ENCODE data around the gene PCDHGA5. TPM values are rescaled to one million over a fixed set of nuclear protein-coding genes. Genes with fewer than 3 reads are reported as not detected.

The PCDHGA5 gene
- total and polyA plus RNA-seq, 9 donors: 1.6 to 3.8 (median 2.3) TPM

- H3K27me3 ChIP-seq (ENCODE audit: control insufficient read depth, insufficient read depth, low read length): peaks cover 3% of the 10 kb centered on the region
- H3K36me3 ChIP-seq (ENCODE audit: control insufficient read depth, insufficient read depth, low read length): no peaks in the 10 kb centered on the region
- 34% methylated on average over 27 of the region's 29 CpGs for WGBS (ENCODE audit: insufficient coverage)
- H3K27ac ChIP-seq (ENCODE audit: low read length): no peak within 1 kb of the TSS
- peak; percentile 11 for DNase-seq
- no peaks in the 10 kb centered on the region for H3K4me1 ChIP-seq (ENCODE audit: control insufficient read depth, insufficient read depth, low read length)
- H3K9me3 ChIP-seq (replicated peaks; ENCODE audit: control insufficient read depth, low read depth, low read length): peaks cover 45% of the 10 kb centered on the region
- no peak within 1 kb of the TSS for H3K4me3 ChIP-seq (ENCODE audit: low read length)
Measured at GRCh38 chr5:141349917-141350619, 13.9 kb upstream of the PCDHGA5 start, which contains the start of gene PCDHGB1. PCDHGB1 (plus strand) TSS chr5:141350099; CDS start chr5:141350261, 162 bp downstream.

- H3K9me3 ChIP-seq (replicated peaks; ENCODE audit: control insufficient read depth, low read depth, low read length): peaks cover 52% of the 10 kb centered on the region
- peaks cover 3% of the 10 kb centered on the region for H3K27me3 ChIP-seq (ENCODE audit: control insufficient read depth, insufficient read depth, low read length)
- H3K4me1 ChIP-seq (ENCODE audit: control insufficient read depth, insufficient read depth, low read length): no peaks in the 10 kb centered on the region
- DNase-seq: no peak
- WGBS (ENCODE audit: insufficient coverage): 47% methylated on average over 16 of the region's 36 CpGs
- H3K27ac ChIP-seq (ENCODE audit: low read length): no peak overlapping the region
- H3K4me3 ChIP-seq (ENCODE audit: low read length): no peak overlapping the region
- H3K36me3 ChIP-seq (ENCODE audit: control insufficient read depth, insufficient read depth, low read length): no peaks in the 10 kb centered on the region
Measured at GRCh38 chr5:141351591-141351990, 12.4 kb upstream of the PCDHGA5 start.

- Histone ChIP-seq H3K36me3 (ENCODE audit: control insufficient read depth, insufficient read depth, low read length) (no peaks in the 10 kb centered on the region), H3K27me3 (ENCODE audit: control insufficient read depth, insufficient read depth, low read length) (peaks cover 3% of the 10 kb centered on the region), H3K9me3 (replicated peaks; ENCODE audit: control insufficient read depth, low read depth, low read length) (peaks cover 59% of the 10 kb centered on the region), H3K27ac (ENCODE audit: low read length) (no peak within 1 kb of the TSS), H3K4me3 (ENCODE audit: low read length) (no peak within 1 kb of the TSS), H3K4me1 (ENCODE audit: control insufficient read depth, insufficient read depth, low read length) (no peaks in the 10 kb centered on the region)
- DNase-seq: peak; percentile 0
- WGBS (ENCODE audit: insufficient coverage): 16% methylated on average over 29 of the region's 29 CpGs
Measured at GRCh38 chr5:141354900-141355469, 9.0 kb upstream of the PCDHGA5 start, which contains the start of gene PCDHGA4. PCDHGA4 (plus strand) TSS chr5:141355021; CDS start chr5:141355108, 87 bp downstream.

- Histone ChIP-seq H3K27me3 (ENCODE audit: control insufficient read depth, insufficient read depth, low read length) (peaks cover 2% of the 10 kb centered on the region), H3K4me3 (ENCODE audit: low read length) (no peak overlapping the region), H3K27ac (ENCODE audit: low read length) (no peak overlapping the region), H3K36me3 (ENCODE audit: control insufficient read depth, insufficient read depth, low read length) (no peaks in the 10 kb centered on the region), H3K9me3 (replicated peaks; ENCODE audit: control insufficient read depth, low read depth, low read length) (peaks cover 60% of the 10 kb centered on the region), H3K4me1 (ENCODE audit: control insufficient read depth, insufficient read depth, low read length) (no peaks in the 10 kb centered on the region)
- 70% methylated on average over 22 of the region's 24 CpGs for WGBS (ENCODE audit: insufficient coverage)
- no peak for DNase-seq
Measured at GRCh38 chr5:141355641-141356040, 8.3 kb upstream of the PCDHGA5 start.

- no peak for DNase-seq
- H3K9me3 ChIP-seq (replicated peaks; ENCODE audit: control insufficient read depth, low read depth, low read length): peaks cover 61% of the 10 kb centered on the region
- no peaks in the 10 kb centered on the region for H3K4me1 ChIP-seq (ENCODE audit: control insufficient read depth, insufficient read depth, low read length)
- WGBS (ENCODE audit: insufficient coverage): 75% methylated on average over 3 of the region's 5 CpGs
- H3K27me3 ChIP-seq (ENCODE audit: control insufficient read depth, insufficient read depth, low read length): peaks cover 2% of the 10 kb centered on the region
- H3K27ac ChIP-seq (ENCODE audit: low read length): no peak overlapping the region
- H3K36me3 ChIP-seq (ENCODE audit: control insufficient read depth, insufficient read depth, low read length): no peaks in the 10 kb centered on the region
- no peak overlapping the region for H3K4me3 ChIP-seq (ENCODE audit: low read length)
Measured at GRCh38 chr5:141356133-141356532, 7.8 kb upstream of the PCDHGA5 start.

GRCh38 chr5:141356950-141357349 lies 7.0 kb upstream of the PCDHGA5 start:
- no peaks in the 10 kb centered on the region for H3K4me1 ChIP-seq (ENCODE audit: control insufficient read depth, insufficient read depth, low read length)
- peaks cover 61% of the 10 kb centered on the region for H3K9me3 ChIP-seq (replicated peaks; ENCODE audit: control insufficient read depth, low read depth, low read length)
- no peak for DNase-seq
- no peaks in the 10 kb centered on the region for H3K27me3 ChIP-seq (ENCODE audit: control insufficient read depth, insufficient read depth, low read length)
- 67% methylated on average over 19 of the region's 19 CpGs for WGBS (ENCODE audit: insufficient coverage)
- no peak overlapping the region for H3K27ac ChIP-seq (ENCODE audit: low read length)
- H3K4me3 ChIP-seq (ENCODE audit: low read length): no peak overlapping the region
- H3K36me3 ChIP-seq (ENCODE audit: control insufficient read depth, insufficient read depth, low read length): no peaks in the 10 kb centered on the region

- Histone ChIP-seq H3K9me3 (replicated peaks; ENCODE audit: control insufficient read depth, low read depth, low read length) (peaks cover 74% of the 10 kb centered on the region), H3K4me3 (ENCODE audit: low read length) (peak within 1 kb of the TSS; percentile 18), H3K27me3 (ENCODE audit: control insufficient read depth, insufficient read depth, low read length) (peaks cover 10% of the 10 kb centered on the region), H3K36me3 (ENCODE audit: control insufficient read depth, insufficient read depth, low read length) (no peaks in the 10 kb centered on the region), H3K4me1 (ENCODE audit: control insufficient read depth, insufficient read depth, low read length) (no peaks in the 10 kb centered on the region), H3K27ac (ENCODE audit: low read length) (no peak within 1 kb of the TSS)
- 22% methylated on average over 16 of the region's 24 CpGs for WGBS (ENCODE audit: insufficient coverage)
- peak; percentile 14 for DNase-seq
Measured at GRCh38 chr5:141359790-141360426, 4.1 kb upstream of the PCDHGA5 start, which contains the start of gene PCDHGB2. PCDHGB2 (plus strand) TSS chr5:141359994; CDS start chr5:141360136, 142 bp downstream.

GRCh38 chr5:141360685-141361084 lies 3.3 kb upstream of the PCDHGA5 start:
- WGBS (ENCODE audit: insufficient coverage): 50% methylated on average over 8 of the region's 15 CpGs
- H3K9me3 ChIP-seq (replicated peaks; ENCODE audit: control insufficient read depth, low read depth, low read length): peaks cover 78% of the 10 kb centered on the region
- no peak for DNase-seq
- H3K27ac ChIP-seq (ENCODE audit: low read length): no peak overlapping the region
- peaks cover 14% of the 10 kb centered on the region for H3K27me3 ChIP-seq (ENCODE audit: control insufficient read depth, insufficient read depth, low read length)
- H3K4me1 ChIP-seq (ENCODE audit: control insufficient read depth, insufficient read depth, low read length): no peaks in the 10 kb centered on the region
- no peaks in the 10 kb centered on the region for H3K36me3 ChIP-seq (ENCODE audit: control insufficient read depth, insufficient read depth, low read length)
- no peak overlapping the region for H3K4me3 ChIP-seq (ENCODE audit: low read length)

GRCh38 chr5:141362719-141363118 lies 1.2 kb upstream of the PCDHGA5 start:
- H3K4me1 ChIP-seq (ENCODE audit: control insufficient read depth, insufficient read depth, low read length): no peaks in the 10 kb centered on the region
- H3K36me3 ChIP-seq (ENCODE audit: control insufficient read depth, insufficient read depth, low read length): no peaks in the 10 kb centered on the region
- no peak overlapping the region for H3K4me3 ChIP-seq (ENCODE audit: low read length)
- peaks cover 14% of the 10 kb centered on the region for H3K27me3 ChIP-seq (ENCODE audit: control insufficient read depth, insufficient read depth, low read length)
- DNase-seq: no peak
- no peak overlapping the region for H3K27ac ChIP-seq (ENCODE audit: low read length)
- H3K9me3 ChIP-seq (replicated peaks; ENCODE audit: control insufficient read depth, low read depth, low read length): peaks cover 69% of the 10 kb centered on the region
